Measurements from ENCODE around the gene FREY1. TPM values are rescaled to one million over a fixed set of nuclear protein-coding genes. Genes with fewer than 3 reads are reported as not detected.

Gene FREY1
- total and polyA plus RNA-seq, 2 donors (not counting 3 experiments of a cell fraction or from before 2014, with no cell fraction given) = 0.84 to 1.1 TPM

DNA sequence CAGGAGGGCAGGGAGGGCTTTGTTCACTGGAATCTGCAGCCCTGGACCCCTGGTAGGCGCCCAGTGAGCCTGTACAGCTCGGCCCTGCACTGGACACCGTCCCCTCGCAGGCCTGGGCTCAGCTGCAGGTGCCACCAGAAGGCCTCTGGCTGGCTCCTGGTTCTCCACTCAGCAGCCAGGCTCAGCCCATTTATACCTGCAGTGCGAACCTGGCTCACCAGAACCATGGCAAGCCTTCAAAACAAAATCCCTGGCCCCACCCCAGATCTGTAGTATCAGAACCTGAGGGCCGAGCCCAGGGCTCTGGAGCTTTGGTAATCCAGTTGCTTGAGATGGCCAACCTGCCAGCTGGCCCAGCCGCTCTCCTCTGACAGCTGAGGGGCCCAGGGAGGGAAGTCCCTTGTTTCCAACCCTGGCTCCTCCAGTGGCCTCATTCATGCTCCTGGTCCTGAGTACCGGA lies 870 bp upstream of the FREY1 start:
- Histone ChIP-seq H3K79me2 (ENCODE audit: control insufficient read depth, insufficient read depth, low read length) (no peaks in the 10 kb centered on the region), H3K36me3 (ENCODE audit: control insufficient read depth in 2 of 2, extremely low read depth in 1 of 2, insufficient read depth in 2 of 2, low read length in 2 of 2) (peaks cover 0 to 23% of the 10 kb centered on the region in 2 experiments), H3K27me3 (ENCODE audit: control insufficient read depth in 2 of 2, insufficient read depth in 2 of 2, low read length in 2 of 2) (no peaks in the 10 kb centered on the region), H3K9me1 (replicated peaks; ENCODE audit: control insufficient read depth, extremely low read depth, insufficient read depth, low read length) (no peaks in the 10 kb centered on the region), H3K27ac (ENCODE audit: insufficient read depth, low read depth, low read length) (no peak overlapping the region), H4K20me1 (replicated peaks; ENCODE audit: control insufficient read depth, extremely low read depth, insufficient read depth, low read length) (no peaks in the 10 kb centered on the region), H3K9ac (replicated peaks; ENCODE audit: extremely low read depth, insufficient read depth, low read length) (no peak overlapping the region), H3K4me2 (ENCODE audit: insufficient read depth, low read length) (no peak overlapping the region), H3K4me3 (replicated peaks in 1 of 3; ENCODE audit: insufficient read depth in 1 of 3, low read depth in 1 of 3, low read length in 3 of 3) (no peak overlapping the region), H3K4me1 (ENCODE audit: control insufficient read depth, extremely low read depth, insufficient read depth, low read length) (no peaks in the 10 kb centered on the region), H3K9me3 (replicated peaks; ENCODE audit: control insufficient read depth, insufficient read depth, low read length) (no peaks in the 10 kb centered on the region), H2AFZ (ENCODE audit: low read depth, low read length) (no peak overlapping the region)
- dilution Hi-C loops (cut with MboI; ENCODE audit: extremely low pct_ligation_motif_present, low sequenced_read_pairs) (no loop called here), intact Hi-C loops (cut with micrococcal nuclease) (no loop called here)
- ChIA-PET CTCF (interaction anchor here (1.0 kb wide), 1 partner anchor 10 kb away, joined by 3 read pairs; no protein-coding TSS in a partner anchor), POLR2A (no interaction called here)
- FAIRE-seq (no peak), DNase-seq (ENCODE audit: low read depth, low spot score) (no peak)
- TF ChIP-seq POLR2AphosphoS5 (IDR thresholded peaks at IDR 0.05; ENCODE audit: insufficient read depth, low read depth, low read length) (no peak), FOS (IDR thresholded peaks at IDR 0.05; ENCODE audit: borderline replicate concordance, insufficient read depth, low read length) (no peak), MYC (IDR thresholded peaks at IDR 0.05; ENCODE audit: low read depth, low read length) (no peak), EZH2 (IDR thresholded peaks at IDR 0.05; ENCODE audit: borderline replicate concordance, low read depth, low read length, severe bottlenecking) (no peak), GATA2 (IDR thresholded peaks at IDR 0.05; ENCODE audit: insufficient read depth, insufficient read length, low read depth, low read length) (no peak), POLR2A (IDR thresholded peaks at IDR 0.05; ENCODE audit: low read depth, low read length) (no peak), JUN (IDR thresholded peaks at IDR 0.05; ENCODE audit: borderline replicate concordance, insufficient read depth, insufficient read length, low read depth) (no peak)
- TF ChIP-seq, protein P1, sequence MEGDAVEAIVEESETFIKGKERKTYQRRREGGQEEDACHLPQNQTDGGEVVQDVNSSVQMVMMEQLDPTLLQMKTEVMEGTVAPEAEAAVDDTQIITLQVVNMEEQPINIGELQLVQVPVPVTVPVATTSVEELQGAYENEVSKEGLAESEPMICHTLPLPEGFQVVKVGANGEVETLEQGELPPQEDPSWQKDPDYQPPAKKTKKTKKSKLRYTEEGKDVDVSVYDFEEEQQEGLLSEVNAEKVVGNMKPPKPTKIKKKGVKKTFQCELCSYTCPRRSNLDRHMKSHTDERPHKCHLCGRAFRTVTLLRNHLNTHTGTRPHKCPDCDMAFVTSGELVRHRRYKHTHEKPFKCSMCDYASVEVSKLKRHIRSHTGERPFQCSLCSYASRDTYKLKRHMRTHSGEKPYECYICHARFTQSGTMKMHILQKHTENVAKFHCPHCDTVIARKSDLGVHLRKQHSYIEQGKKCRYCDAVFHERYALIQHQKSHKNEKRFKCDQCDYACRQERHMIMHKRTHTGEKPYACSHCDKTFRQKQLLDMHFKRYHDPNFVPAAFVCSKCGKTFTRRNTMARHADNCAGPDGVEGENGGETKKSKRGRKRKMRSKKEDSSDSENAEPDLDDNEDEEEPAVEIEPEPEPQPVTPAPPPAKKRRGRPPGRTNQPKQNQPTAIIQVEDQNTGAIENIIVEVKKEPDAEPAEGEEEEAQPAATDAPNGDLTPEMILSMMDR (IDR thresholded peaks at IDR 0.05; ENCODE audit: extremely low read depth in 1 of 2, insufficient read depth in 1 of 2, low read depth in 1 of 2, low read length in 2 of 2) = no peak
- TF ChIP-seq, protein P2, sequence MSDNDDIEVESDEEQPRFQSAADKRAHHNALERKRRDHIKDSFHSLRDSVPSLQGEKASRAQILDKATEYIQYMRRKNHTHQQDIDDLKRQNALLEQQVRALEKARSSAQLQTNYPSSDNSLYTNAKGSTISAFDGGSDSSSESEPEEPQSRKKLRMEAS (IDR thresholded peaks at IDR 0.05; ENCODE audit: insufficient read depth, insufficient read length) = no peak
- no TSS peak for BruUV-seq (replicated peaks)
